ENCODE results near the gene KCNV2.
A peak's percentile ranks its signal among the peaks of the same experiment; 100 is the strongest.
"Not testable (repeated sequence)": the region's sequence is repeated elsewhere in the genome, so short reads cannot be mapped to it uniquely, and the experiment has no call there.

KCNV2 gene

GRCh38 chr9:2717385-2717784, at the start of gene KCNV2:
Gene KCNV2 (plus strand): TSS chr9:2717510. CDS start chr9:2717740, 230 bp downstream.
- no peak for DNase-seq

DNA sequence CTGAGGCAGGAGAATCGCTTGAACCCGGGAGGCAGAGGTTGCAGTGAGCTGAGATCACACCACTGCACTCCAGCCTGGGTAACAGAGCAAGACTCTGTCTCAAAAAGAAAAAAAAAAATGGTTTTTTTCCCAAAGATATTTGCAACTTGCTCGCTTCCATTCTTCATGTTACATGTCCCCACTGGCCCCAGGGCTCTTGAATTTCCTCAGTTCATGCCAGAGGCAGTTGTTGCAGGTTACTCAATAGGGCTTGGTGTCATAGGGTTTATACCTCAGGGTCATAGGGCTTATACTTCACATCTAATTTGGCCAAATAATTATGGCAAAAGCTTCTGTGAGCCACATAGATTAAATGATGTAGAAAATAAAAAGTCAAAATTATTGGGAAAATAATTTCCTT, 44.1 kb upstream of the KCNV2 start:
- DNase-seq = no peak

DNA sequence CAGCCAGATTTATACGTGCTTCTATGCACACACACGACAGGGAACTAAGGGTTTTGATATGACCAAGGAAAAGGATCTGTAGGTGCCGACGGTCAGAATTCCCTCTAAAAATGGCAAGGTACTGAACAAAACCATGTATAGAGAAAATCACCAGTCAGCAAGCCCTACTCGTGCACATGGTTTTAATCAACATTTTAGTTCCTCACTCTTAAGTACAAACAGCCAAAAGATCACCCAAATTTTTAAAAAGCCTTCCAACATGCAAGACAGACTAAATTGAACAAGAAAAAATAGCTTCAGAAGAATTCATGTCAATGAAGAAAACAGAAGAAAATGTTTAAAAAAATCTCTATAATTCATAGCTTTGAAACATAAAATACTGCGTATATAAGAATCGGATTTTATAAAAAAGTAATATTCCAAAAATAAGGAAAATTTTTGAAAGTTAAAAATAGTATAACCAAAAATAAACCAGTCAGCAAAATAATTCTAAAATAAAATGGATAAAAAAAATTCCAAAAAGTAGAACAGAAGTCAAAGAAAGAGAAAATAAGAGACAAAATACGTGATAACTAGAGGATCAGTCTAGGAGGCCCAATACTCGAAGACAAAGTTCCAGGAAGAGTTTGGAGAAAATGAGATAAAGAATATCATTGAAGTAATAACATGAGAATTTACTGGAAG, 43.0 kb upstream of the KCNV2 start:
- no peak for DNase-seq

DNA sequence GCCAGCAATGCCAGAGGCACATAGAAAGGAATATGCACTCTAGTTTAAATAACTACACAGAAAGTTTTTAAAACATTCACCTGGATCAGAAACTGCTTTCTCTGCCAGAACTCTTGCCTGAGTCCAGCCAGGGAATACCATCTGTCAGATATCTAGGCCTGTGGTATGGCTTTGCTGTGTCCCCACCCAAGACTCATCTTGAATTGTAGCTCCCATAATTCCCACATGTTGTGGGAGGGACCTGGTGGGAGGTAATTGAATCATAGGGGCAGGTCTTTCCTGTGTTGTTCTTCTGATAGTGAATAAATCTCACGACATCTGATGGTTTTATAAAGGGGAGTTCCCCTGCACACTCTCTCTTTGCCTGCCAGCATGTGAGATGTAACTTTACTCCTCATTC, 41.5 kb upstream of the KCNV2 start:
- no peak for DNase-seq

DNA sequence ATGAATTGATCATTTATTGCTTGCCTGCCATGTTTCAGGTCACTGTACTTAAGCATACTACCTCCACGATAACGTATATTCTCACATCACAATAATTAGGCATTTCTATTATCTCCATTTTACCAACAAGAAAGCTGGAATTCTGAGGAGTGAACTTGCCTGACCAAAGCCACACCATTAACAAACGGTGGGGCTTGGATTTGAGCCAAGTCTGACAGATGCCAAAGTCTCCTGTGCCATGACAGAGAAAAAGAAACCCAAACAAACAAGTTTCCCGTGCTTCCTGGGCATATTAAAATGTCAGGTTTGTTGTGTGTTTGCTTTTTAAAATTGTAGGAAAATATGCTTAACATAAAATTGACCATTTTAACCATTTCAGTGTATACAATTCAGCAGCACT, 40.8 kb upstream of the KCNV2 start:
- no peak for DNase-seq

DNA sequence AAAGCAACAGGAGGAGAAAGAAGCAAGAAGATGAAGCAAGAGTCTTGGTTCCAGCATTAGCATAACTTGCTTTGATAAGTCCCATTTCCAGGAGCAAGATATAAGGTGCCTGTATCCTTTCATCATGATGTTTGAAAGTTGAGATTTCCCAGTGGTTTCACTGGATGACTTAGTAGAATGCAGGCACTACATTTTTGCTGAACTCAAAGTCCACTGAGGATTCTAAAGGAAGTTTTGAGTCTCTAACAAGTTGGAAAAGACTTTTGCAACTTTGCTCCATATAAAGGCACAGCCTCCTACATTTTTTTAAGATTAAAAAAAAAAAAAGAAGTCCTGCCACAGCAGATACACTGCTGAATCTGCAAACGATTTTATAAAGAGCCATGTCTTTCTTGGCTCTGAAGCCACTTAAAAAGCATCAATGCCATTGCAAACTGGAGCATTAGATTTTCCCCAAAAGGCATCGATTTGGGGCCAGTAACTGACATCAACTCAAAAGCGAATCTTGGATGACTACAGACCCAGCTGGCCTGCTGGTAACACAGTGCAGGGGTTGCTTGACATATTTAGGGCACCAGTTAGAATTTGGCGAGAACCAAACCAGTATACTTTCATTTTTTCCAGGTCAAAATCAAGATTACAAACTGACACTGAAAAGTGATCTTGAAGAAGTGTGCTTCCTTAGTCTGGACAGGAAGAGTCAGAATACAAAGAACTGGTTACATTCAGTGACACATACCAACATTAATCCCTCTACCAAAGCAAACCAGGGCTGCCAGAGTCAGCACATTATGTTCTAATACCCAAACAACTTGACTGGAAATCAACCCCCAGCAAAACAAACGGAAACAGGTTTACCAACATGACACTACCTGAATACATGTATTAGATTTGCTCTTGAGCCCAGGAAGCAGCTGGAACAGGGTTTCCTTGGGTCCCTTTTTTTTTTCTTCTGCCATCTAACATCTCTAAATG, 39.1 kb upstream of the KCNV2 start:
- no peak for DNase-seq

GRCh38 chr9:2679011-2679410, 38.3 kb upstream of the KCNV2 start:
- DNase-seq = no peak

- no peak for DNase-seq
Observed at GRCh38 chr9:2681981-2682380, 35.3 kb upstream of the KCNV2 start.

DNA sequence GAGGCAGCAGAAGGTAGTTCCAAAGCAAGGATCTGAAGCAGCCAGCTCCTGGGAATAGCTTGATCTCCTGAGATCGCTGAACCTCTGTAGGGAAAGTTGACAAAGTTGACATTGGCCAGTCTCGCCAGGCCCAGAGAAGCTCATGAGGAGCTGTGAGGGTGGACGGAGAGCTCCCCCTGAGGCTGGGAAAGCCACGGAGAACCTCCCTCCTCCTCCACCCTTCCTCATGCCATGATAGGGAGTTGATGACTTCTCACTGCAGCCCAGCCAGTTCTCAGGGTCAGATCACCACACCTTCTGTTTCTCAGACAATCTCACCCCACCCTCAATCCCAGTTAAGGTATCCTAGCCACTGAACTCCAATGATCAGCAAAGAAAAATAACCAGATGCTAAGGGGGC, 30.4 kb upstream of the KCNV2 start:
- DNase-seq = no peak

DNA sequence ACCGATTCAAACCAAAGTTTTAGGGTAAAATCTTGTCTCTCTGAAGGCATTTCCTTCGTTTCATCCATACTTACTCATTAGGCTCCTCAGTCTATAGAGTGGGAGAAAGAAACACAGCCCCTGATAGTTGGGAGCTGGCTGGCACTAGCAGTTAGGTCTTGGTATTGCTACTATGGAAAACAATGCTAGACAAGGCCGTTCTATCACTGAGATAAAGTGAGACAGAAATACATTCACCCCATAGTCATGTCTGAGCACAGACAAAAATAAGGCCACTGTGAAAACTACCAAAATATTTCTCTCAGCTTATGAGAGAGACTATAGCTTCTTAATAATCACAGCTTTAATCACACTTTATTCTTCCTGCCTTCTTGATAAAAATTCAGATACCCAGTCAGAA, 28.7 kb upstream of the KCNV2 start:
- no peak for DNase-seq

- DNase-seq = no peak
Observed at GRCh38 chr9:2691212-2691611, 26.1 kb upstream of the KCNV2 start.

- no peak for DNase-seq
Observed at GRCh38 chr9:2691626-2692025, 25.7 kb upstream of the KCNV2 start.

- no peak for DNase-seq
Observed at GRCh38 chr9:2693056-2693455, 24.3 kb upstream of the KCNV2 start.

- DNase-seq = no peak
Observed at GRCh38 chr9:2697492-2697891, 19.8 kb upstream of the KCNV2 start.

DNA sequence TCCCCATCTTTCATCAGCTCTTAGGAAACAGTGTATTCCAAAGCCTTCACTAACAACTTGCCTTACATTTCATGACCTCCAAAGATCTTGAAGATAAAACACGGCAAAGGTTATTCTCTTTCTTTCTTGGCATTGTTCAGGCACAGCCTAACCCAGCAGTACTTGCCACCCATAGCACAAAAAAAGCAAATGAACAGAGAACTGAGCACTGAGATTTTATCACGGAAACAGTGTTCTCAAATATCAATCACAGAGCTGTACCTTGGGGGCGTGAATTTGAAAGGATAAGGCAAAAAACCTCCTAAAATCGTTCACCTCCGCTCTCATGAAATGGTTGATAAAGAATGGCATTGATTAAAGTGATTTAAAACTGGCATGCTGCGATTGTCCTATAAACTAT, 16.9 kb upstream of the KCNV2 start:
- DNase-seq = no peak

DNA sequence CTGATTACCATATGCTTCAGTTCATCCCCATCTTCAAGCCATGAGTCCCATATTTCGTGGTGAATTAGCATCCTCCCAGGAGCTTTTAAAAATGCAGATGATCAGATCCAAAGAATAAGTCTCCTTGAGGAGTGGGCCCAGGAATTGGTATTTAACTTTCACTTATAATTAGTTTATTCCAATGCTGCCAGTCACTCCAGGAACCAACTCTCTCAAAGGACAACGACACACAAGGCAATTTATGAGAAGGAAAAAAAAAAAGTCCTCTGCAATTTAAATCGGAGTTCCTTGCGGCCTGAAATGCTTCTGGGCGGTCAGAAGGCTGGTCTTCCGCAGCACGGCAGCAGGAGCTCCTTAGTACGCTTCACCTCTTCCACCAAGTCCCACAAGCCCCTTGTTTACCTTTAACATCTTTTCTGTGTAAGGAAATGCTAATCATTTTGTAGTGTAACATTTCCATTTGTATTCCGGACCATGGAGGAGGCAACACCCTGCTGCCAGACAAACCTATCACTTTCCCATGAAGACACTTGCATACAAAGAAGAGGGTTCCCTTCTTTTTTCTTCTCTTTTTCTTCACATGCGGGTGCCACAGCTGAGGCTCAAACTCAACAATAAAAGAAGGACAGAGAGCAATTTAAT, 16.3 kb upstream of the KCNV2 start:
- peak; percentile 47 for DNase-seq

DNA sequence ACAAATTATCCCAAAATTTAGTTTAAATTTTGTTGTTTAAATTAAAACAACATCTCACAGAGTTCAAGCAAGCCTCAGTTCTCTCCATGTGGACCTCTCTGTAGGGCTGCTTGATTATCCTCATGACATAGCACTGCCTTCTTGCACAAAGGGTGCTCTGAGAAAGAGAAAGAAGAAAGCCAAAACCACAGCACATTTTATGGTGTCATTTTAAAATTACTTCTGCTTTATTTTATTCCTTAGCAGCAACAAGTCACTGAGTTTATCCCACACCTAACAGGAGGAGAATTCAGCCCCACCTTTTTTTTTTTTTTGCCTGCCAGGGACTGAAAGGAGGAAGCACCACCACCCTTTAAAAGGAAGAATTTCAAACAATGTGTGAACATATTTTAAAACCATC, 12.8 kb upstream of the KCNV2 start:
- DNase-seq = no peak

- DNase-seq = not testable (repeated sequence)
Observed at GRCh38 chr9:2707256-2707655, 10.1 kb upstream of the KCNV2 start.

DNA sequence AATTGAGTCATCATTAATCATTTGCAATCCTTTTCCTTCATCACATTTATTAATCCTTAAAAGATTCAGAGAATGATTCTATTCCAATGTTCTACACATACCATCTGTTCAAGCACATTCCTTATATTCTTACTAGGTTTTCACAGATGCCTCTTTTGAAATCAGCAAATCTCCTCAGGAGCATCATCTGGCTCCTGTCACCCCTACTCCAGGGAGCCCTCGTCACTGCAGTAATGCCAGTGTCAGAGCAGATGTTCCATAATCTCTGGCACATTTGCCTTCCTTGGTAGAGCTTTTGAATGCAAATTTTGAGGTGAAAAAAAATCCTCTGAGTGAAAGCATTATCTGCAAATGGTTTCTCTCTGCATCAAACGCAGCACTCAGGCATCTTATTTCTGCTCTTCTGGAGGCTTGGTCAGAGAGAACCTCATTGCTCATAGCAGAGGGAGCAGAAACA, 7.6 kb upstream of the KCNV2 start:
- DNase-seq = peak; percentile 32

DNA sequence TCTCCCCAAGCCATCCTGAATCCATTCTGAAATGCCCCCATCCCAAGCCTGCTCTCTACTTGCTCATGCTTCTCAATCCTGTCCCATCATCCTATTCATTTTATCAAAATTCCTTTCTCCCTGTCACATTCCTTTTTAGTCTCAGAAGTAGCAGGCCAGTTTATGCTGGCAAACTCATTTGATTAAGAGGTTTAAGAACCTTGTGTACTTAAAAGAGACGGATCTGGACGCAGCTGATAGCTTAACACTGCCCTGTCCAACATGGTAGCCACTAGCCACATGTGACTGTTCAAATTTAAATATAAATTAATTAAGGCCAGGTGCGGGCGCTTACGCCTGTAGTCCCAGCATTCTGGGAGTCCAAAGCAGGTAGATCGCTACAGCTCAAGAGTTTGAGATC, 5.6 kb upstream of the KCNV2 start:
- no peak for DNase-seq

- no peak for DNase-seq
Observed at GRCh38 chr9:2718001-2718697, 839 bp downstream of the KCNV2 start.

DNA sequence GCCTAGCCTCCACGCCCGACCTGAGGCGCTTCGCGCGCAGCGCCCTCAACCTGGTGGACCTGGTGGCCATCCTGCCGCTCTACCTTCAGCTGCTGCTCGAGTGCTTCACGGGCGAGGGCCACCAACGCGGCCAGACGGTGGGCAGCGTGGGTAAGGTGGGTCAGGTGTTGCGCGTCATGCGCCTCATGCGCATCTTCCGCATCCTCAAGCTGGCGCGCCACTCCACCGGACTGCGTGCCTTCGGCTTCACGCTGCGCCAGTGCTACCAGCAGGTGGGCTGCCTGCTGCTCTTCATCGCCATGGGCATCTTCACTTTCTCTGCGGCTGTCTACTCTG, 1.4 kb downstream of the KCNV2 start:
- no peak for DNase-seq

DNA sequence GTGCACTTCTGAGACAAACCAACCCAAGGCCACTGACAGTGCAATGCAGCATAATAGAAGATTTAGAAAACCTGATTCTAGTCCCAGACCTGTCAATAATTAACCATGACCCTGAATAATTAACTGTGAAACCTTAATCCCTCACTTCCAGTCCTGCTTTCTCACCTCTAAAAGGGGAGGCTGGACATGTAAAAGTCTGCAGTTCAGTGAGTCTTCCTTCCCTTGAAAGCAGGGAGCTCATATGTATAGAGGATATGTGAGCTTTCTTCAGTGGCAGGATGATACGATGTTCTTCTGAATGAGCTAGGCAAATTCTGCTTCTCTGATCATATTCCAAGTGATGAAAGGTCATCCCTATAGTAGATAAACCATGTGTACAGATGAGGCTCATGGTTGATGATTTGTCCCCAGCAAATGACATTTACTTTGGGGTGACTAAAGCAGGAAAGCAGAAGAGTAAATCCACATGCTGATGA, 2.9 kb downstream of the KCNV2 start:
- DNase-seq = no peak

Data from retina (tissue), 1 donor.